Stimulated activated CD4-positive, alpha-beta T cell treated with anti-CD3 and anti-CD28 coated beads, Interleukin-4, amount 100 ng/mL, for 1 hour (primary cell): Measurements from ENCODE around the gene CLK3.
"Not testable (repeated sequence)": the region's sequence is repeated elsewhere in the genome, so short reads cannot be mapped to it uniquely, and the experiment has no call there.

ENCODE experiments used
- DNase-seq: peaks from one replicate; pipeline ENCODE4 v3.0.0-alpha.2; 2020

The CLK3 gene

GRCh38 chr15:74646480-74646879 lies 30.8 kb downstream of the CLK3 start:
- DNase-seq, result no peak

DNA sequence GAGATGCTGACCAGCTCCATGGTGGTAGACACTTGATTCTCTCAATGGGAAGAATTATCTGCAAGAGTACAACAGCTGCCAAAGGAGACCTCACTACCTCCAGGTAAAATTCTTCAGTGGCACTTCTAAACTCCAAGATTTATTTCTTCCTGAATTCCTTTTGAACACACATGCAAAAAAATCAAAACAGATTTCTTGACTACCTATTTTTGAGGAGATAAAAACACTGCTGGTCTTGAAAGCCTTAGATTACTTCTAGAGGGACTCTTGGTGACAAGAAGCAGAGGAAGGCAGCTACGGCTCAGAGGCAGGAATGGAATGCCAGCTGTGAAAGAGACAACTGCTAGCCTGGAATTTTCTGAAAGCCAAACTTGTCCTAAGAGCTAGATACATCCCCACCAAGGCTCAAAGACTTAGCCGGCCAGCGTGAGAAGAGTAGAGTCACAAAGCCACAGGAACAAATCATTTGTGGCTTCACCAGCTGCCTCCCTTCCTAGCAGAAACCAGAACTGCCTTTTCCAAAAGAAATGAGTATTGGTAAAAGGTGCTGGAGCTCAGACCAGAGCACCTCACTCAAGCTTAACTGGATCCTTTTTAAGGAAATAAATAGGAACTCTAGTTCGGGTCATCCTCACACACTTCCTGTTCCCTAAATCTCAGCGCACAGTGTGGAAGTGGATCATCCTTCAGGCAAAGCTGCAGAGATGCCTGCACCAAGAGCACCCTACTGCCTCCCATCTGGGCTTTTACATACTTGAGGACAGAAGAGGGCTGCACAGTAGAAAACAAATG lies 32.6 kb downstream of the CLK3 start:
- no peak for DNase-seq

GRCh38 chr15:74651242-74651741 lies 35.7 kb downstream of the CLK3 start:
- DNase-seq, result no peak

- no peak for DNase-seq
Measured at GRCh38 chr15:74653426-74654102, 37.9 kb downstream of the CLK3 start.

DNA sequence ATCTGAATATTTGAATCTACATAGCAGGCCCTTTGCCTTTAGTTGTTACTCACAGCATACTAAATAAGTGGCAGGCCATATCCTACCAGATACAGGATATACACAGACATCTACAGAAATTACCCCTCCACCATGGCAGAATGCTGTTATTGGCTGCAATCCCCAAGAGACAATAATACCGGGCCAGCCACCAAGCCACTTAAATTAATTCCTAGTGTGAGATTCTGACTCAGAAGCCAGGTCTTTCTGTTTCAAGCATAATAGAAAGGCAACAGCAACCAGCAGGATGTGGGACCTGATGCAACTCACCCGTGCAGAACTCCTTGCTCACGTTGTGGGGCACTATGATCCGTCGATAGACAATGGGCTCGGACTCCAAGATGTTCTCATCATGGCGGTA lies 39.8 kb downstream of the CLK3 start:
- no peak for DNase-seq

- no peak for DNase-seq
Measured at GRCh38 chr15:74656935-74657535, 41.4 kb downstream of the CLK3 start.

- DNase-seq, result no peak
Measured at GRCh38 chr15:74657846-74658245, 42.2 kb downstream of the CLK3 start.

DNA sequence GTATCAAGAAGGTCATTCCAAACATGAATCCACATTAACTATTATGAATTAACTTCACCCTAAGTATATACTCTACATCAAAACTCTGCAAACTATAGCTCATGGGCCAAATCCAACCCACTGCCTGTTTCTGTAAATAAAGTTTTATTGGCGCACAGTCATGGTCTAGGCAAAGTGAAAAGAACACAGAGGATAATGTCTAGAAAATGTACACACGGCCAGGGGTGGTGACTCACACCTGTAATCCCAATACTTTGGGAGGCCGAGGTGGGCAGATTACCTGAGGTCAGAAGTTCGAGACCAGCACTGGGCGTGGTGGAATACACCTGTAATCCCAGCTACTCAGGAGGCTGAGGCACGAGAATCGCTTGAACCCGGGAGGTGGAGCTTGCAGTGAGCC lies 45.6 kb downstream of the CLK3 start:
- DNase-seq, result not testable (repeated sequence)

GRCh38 chr15:74662064-74662860 lies 46.6 kb downstream of the CLK3 start:
- DNase-seq, result no peak

- no peak for DNase-seq
Measured at GRCh38 chr15:74663303-74664027, 47.8 kb downstream of the CLK3 start.

- DNase-seq, result no peak
Measured at GRCh38 chr15:74664028-74664616, 48.5 kb downstream of the CLK3 start.

DNA sequence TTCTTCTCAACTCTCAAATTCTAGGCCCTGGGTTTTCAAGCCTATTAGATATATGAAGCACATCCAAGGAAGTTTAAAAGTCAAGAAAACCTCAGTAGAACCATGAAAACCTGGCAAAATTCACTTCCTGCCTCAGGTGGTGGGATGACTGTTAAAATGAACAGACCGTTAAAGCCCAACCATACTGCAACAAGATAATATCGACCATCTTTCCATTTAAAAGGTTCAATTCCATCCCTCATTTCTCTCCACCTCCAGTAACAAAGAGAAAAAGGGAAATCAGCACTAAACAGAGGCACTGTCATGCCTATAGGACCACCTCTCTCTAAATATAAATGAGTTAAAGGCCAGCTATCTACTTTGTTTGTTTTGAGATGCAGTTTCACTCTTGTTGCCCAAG lies 49.0 kb downstream of the CLK3 start:
- DNase-seq, result no peak

GRCh38 chr15:74667975-74668374 lies 52.3 kb downstream of the CLK3 start:
- no peak for DNase-seq

DNA sequence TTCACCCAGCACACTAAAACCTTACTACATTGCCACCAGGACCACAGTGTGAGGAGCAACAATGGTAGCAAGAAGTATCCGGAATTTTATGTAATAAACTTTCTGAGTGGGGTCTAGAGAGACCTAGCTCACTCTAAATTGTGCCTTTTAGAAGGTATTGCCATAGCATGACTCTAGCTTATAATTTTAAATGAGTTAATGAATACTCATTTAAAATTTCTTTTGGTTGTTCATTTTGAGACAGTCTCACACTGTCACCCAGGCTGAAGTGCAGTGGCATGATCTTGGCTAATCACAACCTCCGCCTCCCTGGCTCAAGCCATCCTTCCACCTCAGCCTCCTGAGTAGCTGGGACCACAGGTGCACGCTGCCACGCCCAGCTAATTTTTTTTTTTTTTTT lies 54.0 kb downstream of the CLK3 start:
- DNase-seq, result no peak

GRCh38 chr15:74674161-74674560 lies 58.5 kb downstream of the CLK3 start:
- DNase-seq, result no peak

GRCh38 chr15:74676801-74677200 lies 61.2 kb downstream of the CLK3 start:
- DNase-seq, result no peak
